ENCODE measurements around the gene AKT3. TPM values are rescaled to one million over a fixed set of nuclear protein-coding genes. Genes with fewer than 3 reads are reported as not detected.

Gene AKT3
- total RNA-seq, 3 donors from 2014 or later (not counting 1 experiment from before 2014, with no cell fraction given) = 135 to 157 (median 136) TPM

GRCh38 chr1:243731301-243731891 is 118.6 kb downstream of the AKT3 start:
- intact Hi-C loops (cut with micrococcal nuclease) = no loop called here
- peaks cover 2% of the 10 kb centered on the region for H3K36me3 ChIP-seq (ENCODE audit: control insufficient read depth, insufficient read depth, low read length)
- H3K9me3 ChIP-seq (ENCODE audit: control insufficient read depth, insufficient read depth, low read length) = peaks cover 6% of the 10 kb centered on the region
- Mint-ChIP-seq H3K27ac (peak overlapping the region in 1 of 2 donors; percentile 10), H3K4me3 (no peak overlapping the region), H3K36me3 (no peaks in the 10 kb centered on the region), H3K27me3 (ENCODE audit: low read depth in 2 of 2) (no peaks in the 10 kb centered on the region), H3K4me1 (peaks cover 50 to 72% of the 10 kb centered on the region in 2 donors), H3K9me3 (no peaks in the 10 kb centered on the region)
- WGBS (ENCODE audit: insufficient coverage) = 91% methylated on average over 3 of the region's 3 CpGs
- TF ChIP-seq, protein P1, sequence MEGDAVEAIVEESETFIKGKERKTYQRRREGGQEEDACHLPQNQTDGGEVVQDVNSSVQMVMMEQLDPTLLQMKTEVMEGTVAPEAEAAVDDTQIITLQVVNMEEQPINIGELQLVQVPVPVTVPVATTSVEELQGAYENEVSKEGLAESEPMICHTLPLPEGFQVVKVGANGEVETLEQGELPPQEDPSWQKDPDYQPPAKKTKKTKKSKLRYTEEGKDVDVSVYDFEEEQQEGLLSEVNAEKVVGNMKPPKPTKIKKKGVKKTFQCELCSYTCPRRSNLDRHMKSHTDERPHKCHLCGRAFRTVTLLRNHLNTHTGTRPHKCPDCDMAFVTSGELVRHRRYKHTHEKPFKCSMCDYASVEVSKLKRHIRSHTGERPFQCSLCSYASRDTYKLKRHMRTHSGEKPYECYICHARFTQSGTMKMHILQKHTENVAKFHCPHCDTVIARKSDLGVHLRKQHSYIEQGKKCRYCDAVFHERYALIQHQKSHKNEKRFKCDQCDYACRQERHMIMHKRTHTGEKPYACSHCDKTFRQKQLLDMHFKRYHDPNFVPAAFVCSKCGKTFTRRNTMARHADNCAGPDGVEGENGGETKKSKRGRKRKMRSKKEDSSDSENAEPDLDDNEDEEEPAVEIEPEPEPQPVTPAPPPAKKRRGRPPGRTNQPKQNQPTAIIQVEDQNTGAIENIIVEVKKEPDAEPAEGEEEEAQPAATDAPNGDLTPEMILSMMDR (IDR thresholded peaks at IDR 0.05) = no peak
- ATAC-seq (peak in 2 of 3 donors; percentile 38 to 54), DNase-seq (no peak)
- H3K27me3 ChIP-seq (ENCODE audit: control insufficient read depth, insufficient read depth, low read length) = no peaks in the 10 kb centered on the region
- no peak overlapping the region for H3K27ac ChIP-seq (ENCODE audit: low read length)
- no peak overlapping the region for H3K4me3 ChIP-seq (ENCODE audit: low read length)
- H3K4me1 ChIP-seq (ENCODE audit: control insufficient read depth, insufficient read depth, low read length) = peaks cover 23% of the 10 kb centered on the region

DNA sequence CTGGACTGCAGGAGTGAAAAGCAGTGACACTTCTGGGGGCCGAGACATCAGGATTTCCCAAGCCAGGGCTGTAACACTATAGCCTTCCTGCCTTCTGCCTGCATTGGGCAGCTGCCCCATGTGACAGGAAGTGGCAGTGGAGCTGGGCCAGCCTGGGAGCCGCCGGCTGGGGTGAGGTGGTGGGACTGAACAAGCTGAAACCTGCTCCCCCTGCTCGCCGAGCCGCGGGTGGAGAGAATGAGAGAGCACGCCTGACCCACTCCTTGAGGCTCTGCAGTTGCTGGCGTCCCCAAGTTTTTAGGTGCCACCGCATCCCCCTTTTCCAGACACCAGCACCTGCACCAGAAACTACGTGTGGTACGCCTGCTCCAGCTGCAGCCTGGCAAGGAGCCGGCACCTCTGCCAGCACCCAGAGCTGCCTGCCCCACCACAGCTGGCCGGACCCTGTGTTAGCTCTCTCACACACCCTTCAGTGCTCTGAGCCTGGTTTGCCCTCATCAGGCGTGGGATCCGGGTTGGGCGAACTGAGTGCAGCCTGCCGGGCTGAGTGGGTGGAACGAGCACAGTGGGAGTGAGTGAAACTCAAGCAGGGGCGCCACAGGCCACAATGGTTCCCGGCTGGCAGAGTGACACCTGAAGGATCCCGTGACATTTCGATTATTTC is 119.4 kb downstream of the AKT3 start:
- Histone ChIP-seq H3K36me3 (ENCODE audit: control insufficient read depth, insufficient read depth, low read length) (peaks cover 2% of the 10 kb centered on the region), H3K4me1 (ENCODE audit: control insufficient read depth, insufficient read depth, low read length) (peaks cover 23% of the 10 kb centered on the region), H3K4me3 (ENCODE audit: low read length) (no peak overlapping the region), H3K27ac (ENCODE audit: low read length) (no peak overlapping the region), H3K9me3 (ENCODE audit: control insufficient read depth, insufficient read depth, low read length) (peaks cover 6% of the 10 kb centered on the region), H3K27me3 (ENCODE audit: control insufficient read depth, insufficient read depth, low read length) (no peaks in the 10 kb centered on the region)
- TF ChIP-seq, protein P1 (IDR thresholded peaks at IDR 0.05) = no peak
- Mint-ChIP-seq H3K4me1 (peaks cover 50 to 70% of the 10 kb centered on the region in 2 donors), H3K9me3 (no peaks in the 10 kb centered on the region), H3K27me3 (ENCODE audit: low read depth in 2 of 2) (no peaks in the 10 kb centered on the region), H3K4me3 (no peak overlapping the region), H3K27ac (peak overlapping the region in 1 of 2 donors; percentile 10), H3K36me3 (no peaks in the 10 kb centered on the region)
- ATAC-seq (peak in 1 of 3 donors; percentile 43), DNase-seq (no peak)
- 86% methylated on average over 23 of the region's 23 CpGs for WGBS (ENCODE audit: insufficient coverage)
- intact Hi-C loops (cut with micrococcal nuclease) = no loop called here

DNA sequence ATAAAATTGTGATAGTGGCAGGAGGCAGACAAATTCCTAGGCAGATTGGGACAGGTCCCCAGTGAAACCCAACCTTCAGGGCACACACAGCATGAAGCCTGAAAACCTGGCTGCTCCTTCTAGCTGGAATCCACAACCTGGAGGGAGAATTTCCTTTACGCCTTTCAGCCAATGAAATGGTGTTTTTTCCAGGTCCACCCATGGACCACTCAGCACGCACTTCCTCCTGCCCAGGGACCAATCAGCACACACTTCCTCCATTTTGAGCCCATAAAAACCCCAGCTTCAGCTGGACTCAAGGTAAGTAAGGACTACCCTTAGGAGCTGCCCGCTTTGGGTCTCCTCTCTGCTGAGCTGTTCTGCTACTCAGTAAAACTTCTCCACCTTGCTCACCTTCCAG is 120.1 kb downstream of the AKT3 start:
- H3K27ac ChIP-seq (ENCODE audit: low read length) = no peak overlapping the region
- intact Hi-C loops (cut with micrococcal nuclease) = no loop called here
- no peaks in the 10 kb centered on the region for H3K27me3 ChIP-seq (ENCODE audit: control insufficient read depth, insufficient read depth, low read length)
- H3K4me3 ChIP-seq (ENCODE audit: low read length) = no peak overlapping the region
- DNase-seq (no peak), ATAC-seq (no peak)
- peaks cover 2% of the 10 kb centered on the region for H3K36me3 ChIP-seq (ENCODE audit: control insufficient read depth, insufficient read depth, low read length)
- H3K27ac Mint-ChIP-seq = no peak overlapping the region
- peaks cover 6% of the 10 kb centered on the region for H3K9me3 ChIP-seq (ENCODE audit: control insufficient read depth, insufficient read depth, low read length)
- peaks cover 54 to 70% of the 10 kb centered on the region in 2 donors for H3K4me1 Mint-ChIP-seq
- peaks cover 23% of the 10 kb centered on the region for H3K4me1 ChIP-seq (ENCODE audit: control insufficient read depth, insufficient read depth, low read length)
- no peak overlapping the region for H3K4me3 Mint-ChIP-seq
- H3K9me3 Mint-ChIP-seq = no peaks in the 10 kb centered on the region
- TF ChIP-seq, protein P1 (IDR thresholded peaks at IDR 0.05) = no peak
- no peaks in the 10 kb centered on the region for H3K27me3 Mint-ChIP-seq (ENCODE audit: low read depth in 2 of 2)
- H3K36me3 Mint-ChIP-seq = no peaks in the 10 kb centered on the region
- WGBS (ENCODE audit: insufficient coverage) = 100% methylated on average over 3 of the region's 3 CpGs
